Stimulated activated CD4-positive, alpha-beta T cell treated with anti-CD3 and anti-CD28 coated beads, Interleukin-12 subunit alpha, Interleukin-12 subunit beta, amount 100 ng/mL, for 4 hours (primary cell): ENCODE measurements around the gene NAP1L4.

Source experiments
- DNase-seq: peaks from one replicate; pipeline ENCODE4 v3.0.0-alpha.2; 2020

Gene NAP1L4

GRCh38 chr11:3010004-3010403 lies 17.9 kb upstream of the NAP1L4 start:
- DNase-seq: no peak

GRCh38 chr11:3009481-3009880 lies 17.4 kb upstream of the NAP1L4 start:
- no peak for DNase-seq

- no peak for DNase-seq
Observed at GRCh38 chr11:3008746-3009336, 16.7 kb upstream of the NAP1L4 start.

- DNase-seq: no peak
Observed at GRCh38 chr11:3007404-3008010, 15.4 kb upstream of the NAP1L4 start.

GRCh38 chr11:3006505-3007260 lies 14.6 kb upstream of the NAP1L4 start:
- no peak for DNase-seq

- DNase-seq: no peak
Observed at GRCh38 chr11:3004481-3004880, 12.4 kb upstream of the NAP1L4 start.

GRCh38 chr11:3003396-3004231 lies 11.5 kb upstream of the NAP1L4 start:
- no peak for DNase-seq

- no peak for DNase-seq
Observed at GRCh38 chr11:3002871-3003270, 10.7 kb upstream of the NAP1L4 start.

- DNase-seq: no peak
Observed at GRCh38 chr11:3002351-3002861, 10.3 kb upstream of the NAP1L4 start.

GRCh38 chr11:3001496-3001895 lies 9.4 kb upstream of the NAP1L4 start:
- no peak for DNase-seq

- no peak for DNase-seq
Observed at GRCh38 chr11:3000032-3000961, 8.2 kb upstream of the NAP1L4 start.

- DNase-seq: no peak
Observed at GRCh38 chr11:2999464-2999998, 7.4 kb upstream of the NAP1L4 start.

GRCh38 chr11:2998073-2998850 lies 6.1 kb upstream of the NAP1L4 start:
- DNase-seq: no peak

GRCh38 chr11:2997406-2997805 lies 5.3 kb upstream of the NAP1L4 start:
- no peak for DNase-seq

- no peak for DNase-seq
Observed at GRCh38 chr11:2996976-2997375, 4.8 kb upstream of the NAP1L4 start.

GRCh38 chr11:2995893-2996554 lies 3.9 kb upstream of the NAP1L4 start:
- no peak for DNase-seq

GRCh38 chr11:2995031-2995561 lies 3.0 kb upstream of the NAP1L4 start:
- DNase-seq: no peak

GRCh38 chr11:2994336-2994730 lies 2.2 kb upstream of the NAP1L4 start:
- no peak for DNase-seq

GRCh38 chr11:2992997-2993325 lies 832 bp upstream of the NAP1L4 start:
- DNase-seq: no peak
